HUES48 (cell line): ENCODE results near the gene PPP3CA.

Experiments
- H3K27ac ChIP-seq: one replicate; pipeline ENCODE4 v1.7.0; 2013; ENCODE audit warnings: low read depth, low read length, inconsistent platforms
- H3K27me3 ChIP-seq: 2 replicates; pipeline ENCODE4 v1.6.1; 2013; ENCODE audit warnings: mild to moderate bottlenecking, low read length; ENCODE audit not compliant: control insufficient read depth, insufficient read depth
- H3K36me3 ChIP-seq: 2 replicates; pipeline ENCODE4 v1.6.1; 2013; ENCODE audit warnings: low read length; ENCODE audit not compliant: control insufficient read depth, insufficient read depth
- H3K4me1 ChIP-seq: 2 replicates; pipeline ENCODE4 v1.6.1; 2013; ENCODE audit warnings: mild to moderate bottlenecking, low read length; ENCODE audit not compliant: control insufficient read depth, insufficient read depth
- H3K4me3 ChIP-seq: 2 replicates; pipeline ENCODE4 v1.5.1; 2013; ENCODE audit warnings: mild to moderate bottlenecking, low read depth, low read length
- H3K9ac ChIP-seq: 2 replicates; pipeline ENCODE4 v1.6.1; 2013; ENCODE audit warnings: mild to moderate bottlenecking, low read depth, low read length, moderate library complexity
- H3K9me3 ChIP-seq: 2 replicates; pipeline ENCODE4 v1.6.1; 2013; ENCODE audit warnings: low read length; ENCODE audit not compliant: control insufficient read depth, insufficient read depth

PPP3CA gene

GRCh38 chr4:101274888-101275752 is 72.2 kb downstream of the PPP3CA start:
- Histone ChIP-seq H3K9me3 (no peaks in the 10 kb centered on the region), H3K4me3 (no peak overlapping the region), H3K36me3 (no peaks in the 10 kb centered on the region), H3K27me3 (no peaks in the 10 kb centered on the region), H3K9ac (no peak overlapping the region), H3K27ac (no peak overlapping the region), H3K4me1 (peaks cover 18% of the 10 kb centered on the region)

GRCh38 chr4:101271516-101271915 is 75.8 kb downstream of the PPP3CA start:
- Histone ChIP-seq H3K4me1 (no peaks in the 10 kb centered on the region), H3K9ac (no peak overlapping the region), H3K27me3 (no peaks in the 10 kb centered on the region), H3K36me3 (no peaks in the 10 kb centered on the region), H3K27ac (no peak overlapping the region), H3K4me3 (no peak overlapping the region), H3K9me3 (no peaks in the 10 kb centered on the region)

GRCh38 chr4:101269682-101270081 is 77.6 kb downstream of the PPP3CA start:
- Histone ChIP-seq H3K9me3 (no peaks in the 10 kb centered on the region), H3K27ac (no peak overlapping the region), H3K9ac (no peak overlapping the region), H3K27me3 (no peaks in the 10 kb centered on the region), H3K4me1 (no peaks in the 10 kb centered on the region), H3K36me3 (no peaks in the 10 kb centered on the region), H3K4me3 (no peak overlapping the region)

- Histone ChIP-seq H3K9ac (no peak overlapping the region), H3K4me1 (peaks cover 22% of the 10 kb centered on the region), H3K36me3 (no peaks in the 10 kb centered on the region), H3K27ac (no peak overlapping the region), H3K9me3 (no peaks in the 10 kb centered on the region), H3K27me3 (no peaks in the 10 kb centered on the region), H3K4me3 (no peak overlapping the region)
Measured at GRCh38 chr4:101265816-101266172, 81.5 kb downstream of the PPP3CA start.

- Histone ChIP-seq H3K27me3 (no peaks in the 10 kb centered on the region), H3K9ac (no peak overlapping the region), H3K36me3 (no peaks in the 10 kb centered on the region), H3K9me3 (no peaks in the 10 kb centered on the region), H3K4me1 (peaks cover 22% of the 10 kb centered on the region), H3K4me3 (no peak overlapping the region), H3K27ac (no peak overlapping the region)
Measured at GRCh38 chr4:101264993-101265815, 82.1 kb downstream of the PPP3CA start.

GRCh38 chr4:101264512-101264911 is 82.8 kb downstream of the PPP3CA start:
- no peaks in the 10 kb centered on the region for H3K27me3 ChIP-seq
- peaks cover 22% of the 10 kb centered on the region for H3K4me1 ChIP-seq
- no peaks in the 10 kb centered on the region for H3K9me3 ChIP-seq
- H3K9ac ChIP-seq = no peak overlapping the region
- no peak overlapping the region for H3K4me3 ChIP-seq
- no peak overlapping the region for H3K27ac ChIP-seq
- no peaks in the 10 kb centered on the region for H3K36me3 ChIP-seq

- no peak overlapping the region for H3K4me3 ChIP-seq
- no peak overlapping the region for H3K27ac ChIP-seq
- no peak overlapping the region for H3K9ac ChIP-seq
- H3K36me3 ChIP-seq = no peaks in the 10 kb centered on the region
- peaks cover 22% of the 10 kb centered on the region for H3K4me1 ChIP-seq
- no peaks in the 10 kb centered on the region for H3K9me3 ChIP-seq
- no peaks in the 10 kb centered on the region for H3K27me3 ChIP-seq
Measured at GRCh38 chr4:101262683-101263082, 84.6 kb downstream of the PPP3CA start.

- Histone ChIP-seq H3K9me3 (no peaks in the 10 kb centered on the region), H3K4me3 (no peak overlapping the region), H3K4me1 (peaks cover 35% of the 10 kb centered on the region), H3K27ac (no peak overlapping the region), H3K36me3 (no peaks in the 10 kb centered on the region), H3K27me3 (no peaks in the 10 kb centered on the region), H3K9ac (no peak overlapping the region)
Measured at GRCh38 chr4:101259876-101260275, 87.5 kb downstream of the PPP3CA start.

- no peak overlapping the region for H3K27ac ChIP-seq
- H3K27me3 ChIP-seq = no peaks in the 10 kb centered on the region
- no peaks in the 10 kb centered on the region for H3K36me3 ChIP-seq
- no peaks in the 10 kb centered on the region for H3K9me3 ChIP-seq
- H3K4me1 ChIP-seq = peaks cover 30% of the 10 kb centered on the region
- H3K4me3 ChIP-seq = no peak overlapping the region
- no peak overlapping the region for H3K9ac ChIP-seq
Measured at GRCh38 chr4:101258883-101259282, 88.4 kb downstream of the PPP3CA start.

GRCh38 chr4:101256222-101256621 is 91.1 kb downstream of the PPP3CA start:
- H3K27me3 ChIP-seq = no peaks in the 10 kb centered on the region
- H3K9me3 ChIP-seq = no peaks in the 10 kb centered on the region
- no peak overlapping the region for H3K4me3 ChIP-seq
- peaks cover 14% of the 10 kb centered on the region for H3K4me1 ChIP-seq
- H3K36me3 ChIP-seq = no peaks in the 10 kb centered on the region
- no peak overlapping the region for H3K9ac ChIP-seq
- H3K27ac ChIP-seq = no peak overlapping the region

GRCh38 chr4:101254776-101255175 is 92.5 kb downstream of the PPP3CA start:
- H3K4me3 ChIP-seq = no peak overlapping the region
- H3K27me3 ChIP-seq = no peaks in the 10 kb centered on the region
- H3K9ac ChIP-seq = no peak overlapping the region
- H3K9me3 ChIP-seq = no peaks in the 10 kb centered on the region
- no peak overlapping the region for H3K27ac ChIP-seq
- peaks cover 14% of the 10 kb centered on the region for H3K4me1 ChIP-seq
- no peaks in the 10 kb centered on the region for H3K36me3 ChIP-seq
